Loucy (cell line): ENCODE data around the gene GCG.

ENCODE experiments used
- H2AFZ ChIP-seq: fragments of 200-600 bp; sonication (generic); 2 replicates; pipeline ENCODE4 v1.6.0; 2016; ENCODE audit warnings: antibody characterized with exemption, mild to moderate bottlenecking, low read length, moderate library complexity
- H3F3A ChIP-seq: fragments of 200-600 bp; 2 replicates; pipeline ENCODE4 v1.6.0; 2016; ENCODE audit warnings: antibody characterized with exemption, low read depth, mild to moderate bottlenecking
- H3K27me3 ChIP-seq: fragments of 200-600 bp; sonication (generic); 2 replicates; pipeline ENCODE4 v1.6.1; 2014; ENCODE audit warnings: low read length, mild to moderate bottlenecking; ENCODE audit not compliant: insufficient read depth, poor library complexity, severe bottlenecking
- H3K36me3 ChIP-seq: fragments of 200-600 bp; sonication (generic); 2 replicates; pipeline ENCODE4 v1.6.1; 2016; ENCODE audit warnings: low read length; ENCODE audit not compliant: insufficient read depth
- H3K4me1 ChIP-seq: fragments of 200-600 bp; sonication (generic); 2 replicates; pipeline ENCODE4 v1.5.1; 2014; ENCODE audit warnings: low read length, mild to moderate bottlenecking; ENCODE audit not compliant: insufficient read depth, poor library complexity, severe bottlenecking
- H3K4me2 ChIP-seq: fragments of 200-600 bp; sonication (generic); 2 replicates; pipeline ENCODE4 v1.6.0; 2014; ENCODE audit warnings: antibody characterized with exemption, low read length, low read depth, mild to moderate bottlenecking; ENCODE audit not compliant: poor library complexity, severe bottlenecking
- H3K4me3 ChIP-seq: fragments of 200-600 bp; sonication (generic); 2 replicates; pipeline ENCODE4 v1.5.1; 2014; ENCODE audit warnings: low read length, mild to moderate bottlenecking, mixed read lengths; ENCODE audit not compliant: poor library complexity, severe bottlenecking
- H3K79me2 ChIP-seq: fragments of 200-600 bp; sonication (generic); 2 replicates; pipeline ENCODE4 v1.6.1; 2014; ENCODE audit warnings: low read length; ENCODE audit not compliant: insufficient read depth
- H3K9ac ChIP-seq: fragments of 200-600 bp; sonication (generic); 2 replicates; pipeline ENCODE4 v1.6.0; 2014; ENCODE audit warnings: mild to moderate bottlenecking, low read depth, low read length, moderate library complexity; ENCODE audit not compliant: poor library complexity, severe bottlenecking
- H3K9me2 ChIP-seq: fragments of 200-600 bp; sonication (generic); replicated peaks from 2 replicates; pipeline ENCODE4 v1.6.1; 2016; ENCODE audit warnings: low read depth, low read length, mixed read lengths
- H3K9me3 ChIP-seq: fragments of 200-600 bp; sonication (generic); 2 replicates; pipeline ENCODE4 v1.6.1; 2014; ENCODE audit warnings: mild to moderate bottlenecking, antibody characterized with exemption, low read length, low read depth; ENCODE audit not compliant: insufficient read depth
- H4K20me1 ChIP-seq: fragments of 200-600 bp; sonication (generic); 2 replicates; pipeline ENCODE4 v1.6.0; 2014; ENCODE audit warnings: antibody characterized with exemption, low read length, mild to moderate bottlenecking; ENCODE audit not compliant: insufficient read depth, poor library complexity, severe bottlenecking
- CTCF ChIP-seq: fragments of 200-600 bp; sonication (generic); conservative IDR thresholded peaks from 2 replicates; pipeline ENCODE4 v1.5.1; 2014; ENCODE audit warnings: mild to moderate bottlenecking, antibody characterized with exemption, low read length
- EZH2phosphoT487 ChIP-seq: fragments of 200-600 bp; IDR thresholded peaks from 2 replicates; pipeline ENCODE4 v1.6.1; 2018; ENCODE audit warnings: antibody characterized with exemption, mild to moderate bottlenecking, moderate library complexity, borderline replicate concordance

GCG gene

GRCh38 chr2:162175714-162176113 is 23.7 kb upstream of the GCG start:
- TF ChIP-seq CTCF (no peak), EZH2phosphoT487 (no peak)
- Histone ChIP-seq H3K4me1 (no peaks in the 10 kb centered on the region), H3K4me2 (no peak overlapping the region), H3K9ac (no peak overlapping the region), H4K20me1 (no peaks in the 10 kb centered on the region), H3K4me3 (no peak overlapping the region), H2AFZ (no peak overlapping the region), H3K9me2 (no peaks in the 10 kb centered on the region), H3F3A (no peaks in the 10 kb centered on the region), H3K9me3 (no peaks in the 10 kb centered on the region), H3K36me3 (no peaks in the 10 kb centered on the region), H3K27me3 (no peaks in the 10 kb centered on the region), H3K79me2 (no peaks in the 10 kb centered on the region)

GRCh38 chr2:162174746-162175145 is 22.7 kb upstream of the GCG start:
- H3K79me2 ChIP-seq, result no peaks in the 10 kb centered on the region
- TF ChIP-seq EZH2phosphoT487 (no peak), CTCF (no peak)
- H3F3A ChIP-seq, result no peaks in the 10 kb centered on the region
- no peaks in the 10 kb centered on the region for H3K9me3 ChIP-seq
- no peaks in the 10 kb centered on the region for H3K9me2 ChIP-seq
- H3K9ac ChIP-seq, result no peak overlapping the region
- H3K4me3 ChIP-seq, result no peak overlapping the region
- no peak overlapping the region for H2AFZ ChIP-seq
- H3K4me2 ChIP-seq, result no peak overlapping the region
- no peaks in the 10 kb centered on the region for H3K4me1 ChIP-seq
- no peaks in the 10 kb centered on the region for H4K20me1 ChIP-seq
- no peaks in the 10 kb centered on the region for H3K36me3 ChIP-seq
- no peaks in the 10 kb centered on the region for H3K27me3 ChIP-seq

- Histone ChIP-seq H3K9me2 (no peaks in the 10 kb centered on the region), H3K4me1 (no peaks in the 10 kb centered on the region), H3K9ac (no peak overlapping the region), H3K4me3 (no peak overlapping the region), H3K4me2 (no peak overlapping the region), H3F3A (no peaks in the 10 kb centered on the region), H4K20me1 (no peaks in the 10 kb centered on the region), H3K79me2 (no peaks in the 10 kb centered on the region), H2AFZ (no peak overlapping the region), H3K27me3 (no peaks in the 10 kb centered on the region), H3K9me3 (no peaks in the 10 kb centered on the region), H3K36me3 (no peaks in the 10 kb centered on the region)
- TF ChIP-seq CTCF (no peak), EZH2phosphoT487 (no peak)
These were observed 20.8 kb upstream of the GCG start for GRCh38 chr2:162172802-162173370.
